ENCODE data around the gene SHROOM3.

- TF ChIP-seq, protein P1, sequence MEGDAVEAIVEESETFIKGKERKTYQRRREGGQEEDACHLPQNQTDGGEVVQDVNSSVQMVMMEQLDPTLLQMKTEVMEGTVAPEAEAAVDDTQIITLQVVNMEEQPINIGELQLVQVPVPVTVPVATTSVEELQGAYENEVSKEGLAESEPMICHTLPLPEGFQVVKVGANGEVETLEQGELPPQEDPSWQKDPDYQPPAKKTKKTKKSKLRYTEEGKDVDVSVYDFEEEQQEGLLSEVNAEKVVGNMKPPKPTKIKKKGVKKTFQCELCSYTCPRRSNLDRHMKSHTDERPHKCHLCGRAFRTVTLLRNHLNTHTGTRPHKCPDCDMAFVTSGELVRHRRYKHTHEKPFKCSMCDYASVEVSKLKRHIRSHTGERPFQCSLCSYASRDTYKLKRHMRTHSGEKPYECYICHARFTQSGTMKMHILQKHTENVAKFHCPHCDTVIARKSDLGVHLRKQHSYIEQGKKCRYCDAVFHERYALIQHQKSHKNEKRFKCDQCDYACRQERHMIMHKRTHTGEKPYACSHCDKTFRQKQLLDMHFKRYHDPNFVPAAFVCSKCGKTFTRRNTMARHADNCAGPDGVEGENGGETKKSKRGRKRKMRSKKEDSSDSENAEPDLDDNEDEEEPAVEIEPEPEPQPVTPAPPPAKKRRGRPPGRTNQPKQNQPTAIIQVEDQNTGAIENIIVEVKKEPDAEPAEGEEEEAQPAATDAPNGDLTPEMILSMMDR (conservative IDR thresholded peaks at IDR 0.05 in 1 of 2, IDR thresholded peaks at IDR 0.05 in 1 of 2; ENCODE audit: extremely low read depth in 1 of 2, insufficient read depth in 1 of 2, low read depth in 1 of 2, low read length in 2 of 2): no peak
- TF ChIP-seq EZH2 (IDR thresholded peaks at IDR 0.05; ENCODE audit: borderline replicate concordance, low read length): no peak
Measured at GRCh38 chr4:76737180-76737579, 302.2 kb downstream of the SHROOM3 start.

Measured in mammary epithelial cell (primary cell).